ENCODE results near the gene ATL1.

DNA sequence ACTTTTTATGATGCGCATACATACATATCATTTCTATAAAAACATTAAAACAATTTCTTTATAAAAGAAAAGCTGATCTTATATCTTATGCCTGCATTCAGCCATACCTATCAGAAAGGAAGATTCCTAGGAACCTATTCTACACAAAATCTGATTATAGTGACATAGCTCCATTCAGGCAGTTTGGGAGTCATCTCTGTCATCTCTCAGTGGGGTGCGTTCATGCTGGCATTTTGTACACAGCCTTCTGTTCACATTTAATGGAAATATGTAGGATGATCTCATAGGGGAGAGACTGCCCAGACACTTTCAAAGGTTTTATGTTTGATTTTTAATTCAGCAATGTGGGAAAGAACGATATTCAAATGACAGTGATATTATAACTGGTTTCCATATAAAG lies 52.9 kb downstream of the ATL1 start:
- no peak for TF ChIP-seq CTCF (conservative IDR thresholded peaks at IDR 0.05; ENCODE audit: low read length)
- TF ChIP-seq EZH2phosphoT487 (IDR thresholded peaks at IDR 0.05; ENCODE audit: borderline replicate concordance, low read depth, low read length): no peak

Data from OCI-LY7 (cell line).